Stimulated activated CD4-positive, alpha-beta T cell treated with anti-CD3 and anti-CD28 coated beads, Interleukin-1b, Interleukin-23, amount 100 ng/mL, for 1 hour (primary cell): Measurements from ENCODE around the gene OTOA.
"Not testable (repeated sequence)": the region's sequence is repeated elsewhere in the genome, so short reads cannot be mapped to it uniquely, and the experiment has no call there.

Source experiments
- DNase-seq, 2 donors: peaks; one replicate each; pipeline ENCODE4 v3.0.0-alpha.2; 2020; ENCODE audit warnings: low read depth in 2 of 2

The OTOA gene

GRCh38 chr16:21641916-21642315 is 21.9 kb upstream of the OTOA start:
- no peak for DNase-seq

- DNase-seq, result no peak
These were observed 20.9 kb upstream of the OTOA start for GRCh38 chr16:21642861-21643260.

GRCh38 chr16:21643785-21644184 is 20.0 kb upstream of the OTOA start:
- DNase-seq, result no peak

- no peak for DNase-seq
These were observed 19.1 kb upstream of the OTOA start for GRCh38 chr16:21644674-21645073.

DNA sequence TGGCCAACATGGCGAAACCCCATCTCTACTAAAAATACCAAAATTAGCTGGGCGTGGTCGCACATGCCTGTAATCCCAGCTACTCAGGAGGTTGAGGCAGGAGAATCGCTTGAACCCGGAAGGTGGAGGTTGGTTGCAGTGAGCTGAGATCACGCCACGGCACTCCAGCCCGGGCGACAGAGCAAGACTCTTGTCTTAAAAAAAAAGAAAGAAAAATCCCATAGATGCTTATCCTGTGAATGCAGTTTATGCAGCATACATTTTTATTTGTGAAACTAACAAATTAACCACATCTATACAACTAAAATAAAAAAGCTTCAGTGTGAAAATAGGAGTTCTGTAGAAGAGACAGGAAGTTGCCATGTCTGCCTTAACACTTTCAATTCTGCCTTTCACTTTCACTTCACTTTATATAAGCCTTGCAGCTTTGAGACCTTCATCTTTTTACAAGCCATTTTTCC is 18.5 kb upstream of the OTOA start:
- no peak for DNase-seq

- DNase-seq, result no peak
These were observed 17.7 kb upstream of the OTOA start for GRCh38 chr16:21646091-21646490.

GRCh38 chr16:21646721-21647561 is 16.8 kb upstream of the OTOA start:
- DNase-seq, result peak; percentile 19 to 34

DNA sequence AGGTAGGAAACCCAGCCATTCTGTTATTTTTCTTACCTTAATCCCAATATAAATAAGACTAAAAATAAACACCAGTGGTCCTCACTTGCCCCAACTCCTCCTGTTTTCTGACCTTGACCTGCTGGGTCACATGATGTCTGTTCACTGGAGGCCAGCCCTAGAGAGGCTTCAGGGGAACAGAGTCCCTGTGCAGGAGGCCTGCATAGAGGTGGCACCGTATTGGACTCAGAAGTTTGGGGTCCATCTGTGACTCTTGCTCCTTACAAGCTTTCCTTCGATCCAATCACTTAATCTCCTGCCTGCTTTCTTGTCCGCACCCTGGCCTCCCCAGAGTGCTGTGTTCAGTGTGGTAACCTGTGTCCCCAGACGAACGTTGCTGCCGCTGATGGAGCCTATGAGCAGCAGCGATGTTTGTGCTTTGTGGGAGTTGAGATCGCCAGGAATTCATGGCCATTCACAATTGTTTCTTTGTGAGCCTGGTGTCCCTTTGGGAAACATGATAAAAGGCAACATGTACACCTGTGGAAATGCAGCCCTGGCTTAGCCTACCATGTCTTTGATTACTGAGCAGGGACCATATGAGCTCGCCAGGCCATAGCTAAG is 16.1 kb upstream of the OTOA start:
- no peak for DNase-seq

- DNase-seq, result not testable (repeated sequence)
These were observed 13.9 kb upstream of the OTOA start for GRCh38 chr16:21649826-21650406.

- DNase-seq, result no peak
These were observed 13.2 kb upstream of the OTOA start for GRCh38 chr16:21650521-21650920.

GRCh38 chr16:21651515-21651914 is 12.3 kb upstream of the OTOA start:
- no peak for DNase-seq

DNA sequence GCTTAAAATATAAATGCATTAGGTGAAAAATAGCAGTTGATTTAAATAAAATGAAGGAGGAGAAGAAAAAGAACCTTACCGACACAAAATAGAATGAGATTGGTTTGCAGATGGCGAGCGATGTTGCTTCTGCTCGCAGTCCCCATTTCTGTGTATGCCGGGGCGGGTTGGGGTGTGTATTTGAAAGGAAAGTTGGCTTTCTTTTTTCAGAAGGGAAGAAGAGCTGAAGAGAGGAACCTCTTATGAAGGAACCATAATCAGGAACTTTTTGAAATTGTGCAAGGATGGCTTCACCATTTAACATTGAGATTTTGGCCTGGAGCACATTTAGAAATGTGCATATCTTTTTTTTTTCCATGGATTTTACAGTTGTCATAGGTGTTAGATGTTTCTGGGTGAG is 11.3 kb upstream of the OTOA start, which contains the start of gene IGSF6:
IGSF6 (minus strand) TSS at position 156 of the 400 bp plus-strand sequence; CDS start at position 146, 10 bp downstream.
- DNase-seq, result no peak

- DNase-seq, result no peak
These were observed 10.2 kb upstream of the OTOA start for GRCh38 chr16:21653571-21653970.

GRCh38 chr16:21654466-21654865 is 9.3 kb upstream of the OTOA start:
- DNase-seq, result no peak

DNA sequence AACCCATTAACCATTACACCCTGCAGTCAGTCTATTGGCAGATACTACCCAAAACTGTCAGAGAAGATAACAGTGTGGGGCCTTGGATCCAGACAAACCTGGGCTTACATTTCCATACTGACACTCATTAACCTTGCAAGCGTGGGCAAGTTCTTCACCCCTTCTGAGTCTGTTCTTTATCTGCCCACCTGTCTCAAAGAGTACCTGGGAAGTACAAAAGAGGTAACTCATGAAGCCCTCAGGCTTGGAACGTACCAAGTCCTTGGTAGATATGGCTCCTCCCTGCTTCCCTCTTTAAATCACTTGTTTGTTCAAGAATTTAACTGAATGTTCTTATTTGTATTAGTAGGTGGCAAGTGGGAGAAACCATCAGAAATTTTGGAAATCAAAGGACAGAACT is 8.9 kb upstream of the OTOA start:
- no peak for DNase-seq

DNA sequence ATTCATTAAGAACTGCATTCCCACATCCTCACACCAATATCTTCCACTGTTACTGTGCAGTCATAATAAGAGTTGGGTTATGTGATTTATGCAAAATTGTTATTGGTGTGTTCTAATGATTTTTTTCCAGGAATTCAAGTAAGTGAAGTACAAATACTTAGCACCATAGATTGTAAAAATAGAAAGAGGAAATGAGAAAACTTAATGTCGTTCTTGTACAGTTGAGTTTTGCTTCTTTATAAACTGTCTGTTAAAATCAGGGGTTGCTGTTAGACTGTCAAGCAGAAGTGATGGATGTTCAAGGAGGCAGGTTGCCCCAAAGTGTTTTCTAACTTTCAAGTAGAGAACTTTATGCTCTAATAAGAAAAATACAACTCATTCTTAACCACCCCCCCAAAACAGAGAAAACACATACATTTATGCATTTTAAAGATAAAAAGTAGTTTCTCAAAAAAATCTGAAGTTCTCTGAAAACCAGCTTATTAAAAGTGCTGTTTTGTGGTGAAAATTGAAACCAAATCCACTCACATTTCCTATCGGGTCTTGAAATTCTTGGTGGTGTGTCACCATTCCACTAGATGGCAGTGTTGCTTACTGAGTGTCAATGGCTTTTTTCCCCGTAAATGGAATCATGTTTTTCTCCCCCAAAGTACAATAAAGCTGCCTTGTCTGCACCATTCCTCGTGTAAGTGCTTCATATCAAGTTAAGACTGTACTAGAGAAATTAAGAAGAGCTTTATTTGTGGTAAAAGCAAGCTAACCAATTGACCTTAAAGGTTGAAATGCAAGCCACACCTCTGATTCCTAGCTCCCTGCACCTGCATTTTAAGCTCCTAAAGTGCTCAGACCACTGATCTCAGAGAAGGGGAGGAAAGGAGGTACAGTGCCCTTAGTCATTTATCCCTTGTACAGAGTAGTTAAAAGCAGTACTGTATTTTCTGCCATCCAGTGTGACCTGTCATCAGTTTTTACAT is 6.7 kb upstream of the OTOA start:
- peak in 1 of 2 donors; percentile 7 for DNase-seq

DNA sequence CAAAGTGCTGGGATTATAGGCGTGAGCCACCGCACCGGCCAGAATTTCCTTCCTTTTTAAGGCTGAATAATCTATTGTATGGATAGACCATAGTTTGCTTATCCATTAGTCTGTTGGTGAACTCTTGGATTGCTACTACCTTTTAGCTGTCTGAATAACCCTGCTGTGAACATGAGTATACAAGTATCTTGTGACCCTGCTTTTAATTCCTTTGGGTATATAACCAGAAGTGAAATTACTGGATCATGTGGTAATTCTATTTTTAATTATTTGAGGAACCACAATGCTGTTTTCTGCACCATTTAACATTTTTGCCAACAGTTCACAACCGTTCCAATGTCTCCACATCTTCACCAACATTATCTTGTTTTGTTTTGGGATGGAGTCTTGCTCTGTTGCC is 4.6 kb upstream of the OTOA start:
- DNase-seq, result no peak

GRCh38 chr16:21664801-21665492 is 1.2 kb downstream of the OTOA start:
- DNase-seq, result no peak

DNA sequence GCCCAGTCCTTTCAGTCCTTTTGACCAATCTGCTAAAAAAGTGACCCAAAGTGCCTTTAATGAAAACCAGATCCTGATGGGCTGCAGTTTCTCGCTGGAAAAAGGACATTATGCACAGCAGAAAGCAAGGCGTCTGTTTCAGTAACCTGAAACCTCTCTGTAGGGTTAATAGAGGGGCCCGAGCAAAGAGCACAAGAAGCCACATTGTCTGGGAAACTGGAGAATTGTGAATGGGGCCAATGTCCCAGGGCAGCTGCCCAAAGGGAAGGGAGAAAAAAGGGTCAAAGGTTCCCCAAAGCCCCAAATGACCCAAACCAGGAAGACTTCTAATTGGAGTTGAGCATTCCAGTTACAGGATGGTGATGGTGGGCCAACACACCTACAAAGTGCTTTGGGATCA is 3.0 kb downstream of the OTOA start:
- DNase-seq, result no peak

- DNase-seq, result no peak
These were observed 3.8 kb downstream of the OTOA start for GRCh38 chr16:21667575-21667974.

DNA sequence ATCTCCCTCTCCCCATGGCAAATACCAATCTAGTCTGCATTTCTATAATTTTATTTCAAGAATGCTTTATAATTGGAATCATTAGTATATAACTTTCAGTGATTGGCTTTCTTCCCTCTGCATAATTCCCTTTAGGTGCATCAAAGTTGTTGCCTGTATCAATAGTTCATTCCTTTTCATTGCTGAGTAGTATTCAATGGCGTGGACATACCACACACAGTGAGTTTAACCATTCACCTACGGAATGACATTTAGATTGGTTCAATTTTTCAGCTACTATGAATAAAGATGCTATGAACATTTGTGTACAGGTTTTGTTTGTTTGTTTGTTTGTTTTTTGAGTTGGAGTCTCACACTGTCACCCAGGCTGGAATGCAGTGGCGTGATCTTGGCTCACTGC is 9.7 kb downstream of the OTOA start:
- no peak for DNase-seq
